Activated CD4-positive, alpha-beta T cell treated with anti-CD3 and anti-CD28 coated beads, Interleukin-2, amount 50 U/mL, for 4 hours (primary cell): ENCODE data around the gene PLEKHN1.
A peak's percentile ranks its signal among the peaks of the same experiment; 100 is the strongest.
"Not testable (repeated sequence)": the region's sequence is repeated elsewhere in the genome, so short reads cannot be mapped to it uniquely, and the experiment has no call there.

Experiments used
- DNase-seq, 2 experiments: peaks; one replicate each; pipeline ENCODE4 v3.0.0-alpha.2; 2020

Gene PLEKHN1

DNA sequence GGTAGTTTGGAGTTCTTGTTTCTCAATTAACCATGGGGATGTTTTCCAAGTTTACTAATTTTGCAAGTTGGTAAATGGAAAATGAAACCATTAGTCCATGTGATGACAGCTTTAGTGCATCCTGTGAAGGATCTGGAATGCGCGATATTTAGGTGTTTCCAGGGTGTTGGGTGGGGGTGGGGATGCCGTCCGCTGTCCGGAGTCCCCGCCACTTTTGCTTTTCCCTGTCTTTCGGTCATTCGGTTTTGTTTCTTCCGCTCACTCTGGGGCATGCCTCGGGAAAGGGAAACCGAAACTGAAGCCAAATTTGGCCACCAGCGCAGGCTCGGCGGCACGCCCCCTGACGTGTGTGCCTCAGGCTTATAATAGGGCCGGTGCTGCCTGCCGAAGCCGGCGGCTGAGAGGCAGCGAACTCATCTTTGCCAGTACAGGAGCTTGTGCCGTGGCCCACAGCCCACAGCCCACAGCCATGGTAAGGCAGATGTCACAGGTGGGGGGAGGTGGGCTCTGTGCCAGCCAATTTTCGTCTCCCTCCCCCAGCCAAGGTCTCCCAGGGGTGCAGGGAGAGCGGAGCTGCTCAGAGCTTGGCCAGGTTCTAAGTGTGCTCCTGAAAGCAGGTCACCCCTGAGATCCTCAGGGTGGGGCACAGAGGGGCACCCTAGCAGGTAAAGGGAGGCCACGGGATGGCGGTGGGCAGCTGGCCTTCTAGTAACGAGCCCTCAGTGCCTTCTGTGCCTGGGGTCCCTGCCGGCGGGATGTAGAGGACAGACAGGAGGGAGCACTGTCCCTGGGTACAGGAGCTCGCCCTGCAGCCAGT, 47.0 kb downstream of the PLEKHN1 start, which contains the start of gene ISG15:
Gene ISG15 (plus strand): TSS at position 393 of the 817 bp plus-strand sequence. CDS start 77 bp downstream, at position 470.
- peak; percentile 85 to 87 for DNase-seq

DNA sequence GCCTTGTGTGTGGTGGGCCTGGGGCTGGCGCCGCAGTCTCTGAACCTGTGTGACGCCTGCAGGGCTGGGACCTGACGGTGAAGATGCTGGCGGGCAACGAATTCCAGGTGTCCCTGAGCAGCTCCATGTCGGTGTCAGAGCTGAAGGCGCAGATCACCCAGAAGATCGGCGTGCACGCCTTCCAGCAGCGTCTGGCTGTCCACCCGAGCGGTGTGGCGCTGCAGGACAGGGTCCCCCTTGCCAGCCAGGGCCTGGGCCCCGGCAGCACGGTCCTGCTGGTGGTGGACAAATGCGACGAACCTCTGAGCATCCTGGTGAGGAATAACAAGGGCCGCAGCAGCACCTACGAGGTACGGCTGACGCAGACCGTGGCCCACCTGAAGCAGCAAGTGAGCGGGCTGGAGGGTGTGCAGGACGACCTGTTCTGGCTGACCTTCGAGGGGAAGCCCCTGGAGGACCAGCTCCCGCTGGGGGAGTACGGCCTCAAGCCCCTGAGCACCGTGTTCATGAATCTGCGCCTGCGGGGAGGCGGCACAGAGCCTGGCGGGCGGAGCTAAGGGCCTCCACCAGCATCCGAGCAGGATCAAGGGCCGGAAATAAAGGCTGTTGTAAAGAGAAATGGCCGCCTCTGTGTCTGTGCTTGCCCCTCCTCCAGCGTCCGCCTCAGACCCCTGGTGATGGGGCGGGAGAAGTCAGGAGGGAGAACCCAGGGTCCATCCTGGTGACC, 47.8 kb downstream of the PLEKHN1 start:
- no peak for DNase-seq

DNA sequence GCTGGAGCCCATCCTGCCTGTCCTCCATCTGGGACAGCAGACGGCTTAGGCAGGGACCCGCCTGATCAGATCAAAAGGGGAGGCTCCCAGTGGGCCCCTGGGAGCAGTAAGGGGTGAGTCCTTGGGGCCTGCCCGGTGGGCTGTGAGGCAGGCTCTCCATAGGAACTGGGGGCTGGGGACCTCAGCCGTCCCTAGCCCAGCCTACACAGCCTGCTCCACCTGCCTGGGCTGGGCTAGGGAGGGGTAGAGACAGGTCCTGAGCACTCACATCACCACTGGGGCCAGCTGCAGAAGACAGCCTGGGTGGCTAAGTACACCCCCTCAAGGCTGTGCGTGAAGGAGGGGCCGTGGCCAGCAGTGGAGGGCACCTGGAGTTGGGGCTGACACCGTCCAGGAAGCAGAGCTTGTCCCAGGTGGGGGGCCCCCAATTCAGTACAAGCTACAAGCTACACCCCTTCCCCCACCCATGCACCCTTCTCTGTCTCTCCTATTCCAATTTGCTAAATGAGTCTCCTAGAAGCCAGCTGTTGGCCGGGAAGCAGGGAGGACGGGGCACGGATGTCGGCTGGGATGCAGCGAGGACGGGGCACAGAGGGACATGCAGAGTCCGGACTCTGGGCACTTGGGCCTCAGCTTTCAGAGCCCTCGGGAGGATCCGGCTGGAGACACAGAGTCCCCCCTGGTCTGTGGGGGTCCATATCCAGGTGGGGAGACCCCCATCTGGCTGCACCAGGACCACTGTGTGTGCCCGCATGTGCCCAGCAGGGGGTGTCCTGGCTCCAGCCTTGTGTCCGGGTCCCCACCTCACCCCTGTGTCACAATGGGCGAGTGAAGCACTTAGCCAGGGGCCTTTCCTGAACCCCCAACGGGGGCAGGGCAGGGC, 48.8 kb downstream of the PLEKHN1 start:
- no peak for DNase-seq

DNA sequence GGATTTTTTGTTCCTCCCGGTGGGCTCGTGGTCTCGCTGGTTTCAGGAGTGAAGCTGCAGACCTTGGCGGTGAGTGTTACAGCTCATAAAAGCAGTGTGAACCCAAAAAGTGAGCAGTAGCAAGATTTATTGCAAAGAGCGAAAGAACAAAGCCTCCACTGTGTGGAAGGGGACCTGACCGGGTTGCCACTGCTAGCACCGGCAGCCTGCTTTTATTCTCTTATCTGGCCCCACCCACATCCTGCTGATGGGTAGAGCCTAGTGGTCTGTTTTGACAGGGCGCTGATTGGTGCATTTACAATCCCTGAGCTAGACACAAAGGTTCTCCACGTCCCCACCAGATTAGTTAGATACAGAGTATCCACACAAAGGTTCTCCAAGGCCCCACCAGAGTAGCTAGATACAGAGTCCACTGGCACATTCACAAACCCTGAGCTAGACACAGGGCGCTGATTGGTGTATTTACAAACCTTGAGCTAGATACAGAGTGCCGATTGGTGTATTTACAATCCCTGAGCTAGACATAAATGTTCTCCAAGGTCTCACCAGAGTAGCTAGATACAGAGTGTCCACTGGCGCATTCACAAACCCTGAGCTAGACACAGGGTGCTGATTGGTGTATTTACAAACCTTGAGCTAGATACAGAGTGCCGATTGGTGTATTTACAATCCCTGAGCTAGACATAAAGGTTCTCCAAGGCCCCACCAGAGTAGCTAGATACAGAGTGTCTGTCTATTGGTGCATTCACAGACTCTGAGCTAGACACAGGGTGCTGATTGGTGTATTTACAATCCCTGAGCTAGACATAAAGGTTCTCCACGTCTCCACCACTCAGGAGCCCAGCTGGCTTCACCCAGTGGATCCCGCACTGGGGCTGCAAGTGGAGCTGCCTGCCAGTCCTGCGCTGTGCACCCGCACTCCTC, 51.4 kb downstream of the PLEKHN1 start:
- not testable (repeated sequence) for DNase-seq

DNA sequence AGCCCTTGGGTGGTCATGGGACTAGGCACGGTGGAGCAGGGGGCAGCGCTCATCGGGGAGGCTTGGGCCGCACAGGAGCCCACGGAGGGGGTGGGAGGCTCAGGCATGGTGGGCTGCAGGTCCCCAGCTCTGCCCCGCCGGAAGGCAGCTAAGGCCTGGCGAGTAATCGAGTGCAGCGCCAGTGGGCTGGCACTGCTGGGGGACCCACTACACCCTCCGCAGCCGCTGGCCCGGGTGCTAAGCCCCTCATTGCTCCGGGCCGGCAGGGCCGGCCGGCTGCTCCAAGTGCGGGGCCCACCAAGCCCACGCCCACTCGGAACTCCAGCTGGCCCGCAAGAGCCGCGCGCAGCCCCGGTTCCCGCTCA, 52.0 kb downstream of the PLEKHN1 start:
- not testable (repeated sequence) for DNase-seq

DNA sequence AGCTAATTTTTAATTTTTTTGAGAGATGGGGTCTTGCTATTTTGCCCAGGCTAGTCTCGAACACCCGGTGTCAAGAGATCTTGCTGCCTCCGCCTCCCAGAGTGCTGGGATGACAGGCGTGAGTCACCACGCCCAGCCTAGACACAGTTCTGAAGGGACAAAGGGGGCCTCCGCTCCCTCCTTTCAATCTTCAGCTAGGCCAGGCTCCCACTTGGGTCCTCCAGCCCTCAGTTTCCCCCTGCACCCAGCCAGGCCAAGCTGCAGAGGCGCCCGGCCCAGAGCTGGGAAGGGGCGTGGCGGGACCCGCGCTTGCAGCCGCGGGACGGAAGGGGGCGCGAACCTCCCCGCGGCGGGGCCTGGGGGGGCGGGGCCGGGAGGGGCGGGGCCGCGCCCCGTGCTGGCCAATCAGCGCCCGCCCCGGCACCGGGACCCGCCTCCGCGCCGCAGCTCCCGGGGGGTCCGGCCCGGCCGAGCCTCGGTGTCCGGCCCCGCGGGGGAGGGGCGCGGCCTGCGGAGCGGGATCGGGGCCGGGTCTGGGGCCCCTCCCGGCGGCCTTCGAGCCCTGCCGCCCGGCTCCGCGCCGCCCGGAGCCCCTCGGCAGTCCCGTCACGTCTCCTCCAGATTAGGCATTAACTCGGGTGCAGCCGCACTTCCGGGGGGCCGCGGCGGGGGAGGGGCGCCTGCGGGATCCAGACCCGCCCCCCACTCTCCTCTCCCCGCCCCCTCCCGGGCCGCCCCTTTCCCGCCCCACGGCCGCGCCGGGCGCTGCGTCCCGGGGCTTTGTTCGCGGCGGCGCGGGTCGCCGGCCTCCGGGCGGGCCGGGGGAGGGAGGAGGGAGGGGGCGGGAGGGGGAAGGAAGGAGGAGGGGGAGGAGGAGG, 53.1 kb downstream of the PLEKHN1 start:
- peak; percentile 67 to 71 for DNase-seq

DNA sequence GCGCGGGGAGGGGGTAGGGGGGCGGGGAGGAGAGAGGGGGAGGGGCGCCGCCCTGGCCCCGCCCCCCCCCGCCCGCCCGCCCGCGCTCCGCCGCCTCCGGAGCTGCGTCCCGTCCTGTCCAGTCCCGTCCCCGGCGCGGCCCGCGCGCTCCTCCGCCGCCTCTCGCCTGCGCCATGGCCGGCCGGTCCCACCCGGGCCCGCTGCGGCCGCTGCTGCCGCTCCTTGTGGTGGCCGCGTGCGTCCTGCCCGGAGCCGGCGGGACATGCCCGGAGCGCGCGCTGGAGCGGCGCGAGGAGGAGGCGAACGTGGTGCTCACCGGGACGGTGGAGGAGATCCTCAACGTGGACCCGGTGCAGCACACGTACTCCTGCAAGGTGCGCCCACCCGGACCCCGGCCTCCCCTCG, 53.7 kb downstream of the PLEKHN1 start, which contains the start of gene AGRN:
Gene AGRN (plus strand): TSS at position 121 of the 405 bp plus-strand sequence. CDS start 53 bp downstream, at position 174.
- DNase-seq = no peak

DNA sequence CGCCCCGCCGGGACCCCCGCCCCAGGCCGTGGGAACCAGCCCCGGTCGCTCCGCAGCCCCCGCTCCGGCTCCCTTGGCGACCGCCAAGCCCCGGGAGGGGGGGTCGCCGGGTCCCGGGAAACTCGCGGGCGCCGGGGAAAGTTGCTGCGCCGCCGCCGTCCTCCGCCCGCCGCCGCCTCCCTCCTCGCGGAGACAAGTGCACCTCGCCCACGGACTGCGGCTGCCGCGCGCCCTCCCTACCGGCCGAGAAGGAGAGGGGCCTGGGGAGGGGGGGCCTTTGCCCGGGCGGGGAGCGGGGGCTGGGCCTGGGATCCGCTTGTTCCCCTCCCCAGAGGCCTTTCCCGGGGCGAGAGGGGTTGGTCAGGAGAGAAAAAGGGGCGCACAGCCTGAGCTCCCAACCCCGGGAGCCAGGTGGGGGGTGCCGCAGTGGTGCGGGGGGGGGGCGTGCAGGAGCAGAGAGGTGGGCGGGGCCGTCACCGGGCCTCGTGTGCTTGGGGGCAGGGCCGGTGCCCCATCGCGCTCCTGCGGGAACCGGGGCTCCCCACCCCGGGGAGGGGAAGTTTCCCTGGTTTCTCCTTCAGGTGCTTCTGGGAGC, 54.2 kb downstream of the PLEKHN1 start:
- DNase-seq = peak in 1 of 2 experiments; percentile 43

DNA sequence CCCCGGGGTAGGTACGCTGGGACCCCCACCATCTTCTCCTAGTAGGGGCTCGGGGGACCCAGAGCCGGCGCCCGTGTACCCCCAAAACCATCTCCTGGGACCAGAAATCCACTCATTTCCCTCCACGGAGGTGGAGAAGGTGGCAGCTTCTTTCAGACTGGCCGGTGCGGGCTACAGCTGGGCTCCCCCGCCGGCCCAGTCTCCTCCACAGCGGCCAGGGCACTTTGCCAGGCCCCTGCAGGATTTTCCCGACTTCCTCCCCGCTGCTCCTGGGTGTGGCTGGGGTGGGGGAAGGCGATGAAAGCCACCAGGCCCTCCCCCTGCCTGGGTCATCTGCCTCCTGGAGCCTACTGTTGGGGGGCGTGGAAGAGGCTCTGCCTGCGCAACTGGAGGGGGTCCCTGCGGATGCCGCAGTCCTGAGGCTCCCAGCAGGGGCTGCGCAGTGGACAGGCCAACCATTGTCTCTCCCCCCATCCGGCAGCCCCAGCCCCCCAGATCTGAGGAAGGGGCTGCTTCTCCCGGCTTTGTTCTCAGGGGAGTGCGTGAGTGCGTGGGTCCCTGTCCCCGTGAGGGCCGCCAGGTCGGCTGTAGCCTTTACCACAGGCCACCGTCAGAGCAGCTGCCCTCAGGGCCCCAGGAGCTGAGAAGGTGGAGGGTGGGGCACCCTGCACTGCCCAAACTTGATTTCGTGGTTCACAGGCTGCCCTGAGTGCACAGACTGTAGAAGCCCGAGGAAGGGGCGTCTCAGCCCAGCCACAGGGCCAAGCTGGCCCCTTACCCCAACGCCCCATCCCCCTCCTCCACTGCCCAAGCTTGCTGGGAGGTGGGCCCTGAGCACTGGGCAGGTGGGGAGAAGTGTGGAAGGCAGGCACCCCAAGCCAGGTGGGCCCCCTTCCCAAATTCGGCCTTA, 55.0 kb downstream of the PLEKHN1 start:
- DNase-seq = no peak

DNA sequence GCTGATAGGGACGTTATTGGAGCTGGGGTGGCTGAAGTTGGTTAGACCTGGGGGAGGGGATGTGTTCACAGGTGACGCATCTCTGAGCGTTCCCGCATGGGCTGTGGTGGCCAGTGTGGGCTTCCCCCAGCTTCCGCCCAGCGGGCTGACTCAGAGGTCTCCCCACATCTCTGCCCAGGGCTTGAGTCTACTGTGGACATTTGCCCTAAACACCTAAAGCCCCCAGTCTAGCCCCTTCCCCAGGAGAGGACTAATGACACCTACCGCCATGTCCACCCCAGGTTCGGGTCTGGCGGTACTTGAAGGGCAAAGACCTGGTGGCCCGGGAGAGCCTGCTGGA, 55.6 kb downstream of the PLEKHN1 start:
- no peak for DNase-seq

DNA sequence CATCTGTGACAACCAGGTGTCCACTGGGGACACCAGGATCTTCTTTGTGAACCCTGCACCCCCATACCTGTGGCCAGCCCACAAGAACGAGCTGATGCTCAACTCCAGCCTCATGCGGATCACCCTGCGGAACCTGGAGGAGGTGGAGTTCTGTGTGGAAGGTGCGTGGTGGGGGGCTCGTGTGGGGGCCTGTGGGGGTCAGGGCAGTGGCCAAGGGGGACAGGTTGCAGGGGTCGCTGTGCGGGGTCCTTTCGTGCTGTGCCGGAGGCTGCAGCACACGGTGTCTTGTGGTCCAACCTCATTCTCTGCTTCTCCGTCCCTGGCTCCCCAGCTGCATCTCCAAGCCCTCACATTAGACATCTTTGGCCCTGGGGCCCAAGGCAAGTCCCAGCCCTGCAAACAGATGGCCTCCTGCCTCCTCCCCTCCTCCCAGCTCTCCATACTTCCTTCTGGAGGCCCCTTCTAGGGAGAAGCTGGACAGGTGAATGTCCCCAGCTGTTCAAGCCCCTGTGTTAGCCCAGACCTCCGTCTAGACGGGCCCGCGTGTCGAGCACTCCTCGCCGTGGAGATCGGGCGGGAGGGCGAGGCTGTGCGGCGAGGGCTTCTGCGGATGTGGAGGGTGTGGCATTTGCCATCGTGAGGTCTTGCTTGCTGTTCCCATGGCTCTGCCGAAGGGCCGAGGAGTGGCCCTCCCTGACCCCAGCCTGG, 56.2 kb downstream of the PLEKHN1 start:
- no peak for DNase-seq

DNA sequence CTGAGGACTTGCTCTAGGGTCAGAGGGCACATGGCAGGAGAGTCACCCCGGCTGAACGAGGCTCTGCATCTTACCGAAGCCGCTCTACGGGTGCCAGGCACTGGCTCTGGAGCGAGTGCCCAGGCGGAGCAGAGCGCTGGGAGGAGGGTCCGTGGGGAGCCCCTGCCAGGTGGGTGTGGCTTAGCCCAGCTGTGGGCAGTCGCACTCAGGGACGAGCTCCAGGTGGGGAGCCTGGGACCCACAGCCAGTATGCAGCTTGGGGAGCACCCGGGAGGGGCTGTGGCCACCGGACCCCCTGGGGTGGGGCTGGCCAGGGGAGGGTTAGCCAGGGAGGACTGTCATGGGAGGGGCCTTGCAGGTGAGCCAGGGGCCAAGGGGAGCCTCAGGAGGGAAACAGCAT, 57.4 kb downstream of the PLEKHN1 start:
- DNase-seq = no peak

DNA sequence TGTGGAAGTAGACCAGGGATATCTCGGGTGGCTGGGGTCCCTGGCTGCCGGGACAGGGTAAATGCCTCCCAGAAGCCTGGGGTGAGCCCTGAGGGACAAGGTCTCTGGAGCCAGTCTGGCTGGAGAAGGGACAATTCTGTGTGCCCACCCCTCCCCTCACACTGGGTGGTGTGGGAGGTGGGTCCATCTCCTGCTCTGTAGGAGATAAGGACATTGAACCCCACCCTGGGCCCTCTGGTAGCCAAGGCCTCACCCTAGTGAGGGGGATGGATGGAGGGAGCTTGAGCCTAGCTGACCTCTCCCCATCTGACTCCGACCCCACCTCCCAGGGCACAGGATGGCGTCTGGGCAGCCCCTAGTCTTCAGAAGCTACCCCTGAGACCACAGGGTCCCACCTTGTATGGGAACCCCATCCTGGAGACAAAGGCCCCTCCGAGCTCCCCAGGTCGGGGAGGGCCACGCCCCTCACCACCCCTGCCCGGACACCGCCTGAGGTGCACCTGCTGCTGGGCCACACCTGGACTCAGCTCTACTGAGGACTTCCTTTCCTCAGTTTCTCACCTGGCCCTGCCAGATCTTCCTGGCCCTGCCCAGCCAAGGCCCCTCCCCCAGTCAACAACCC, 58.0 kb downstream of the PLEKHN1 start:
- DNase-seq = no peak

DNA sequence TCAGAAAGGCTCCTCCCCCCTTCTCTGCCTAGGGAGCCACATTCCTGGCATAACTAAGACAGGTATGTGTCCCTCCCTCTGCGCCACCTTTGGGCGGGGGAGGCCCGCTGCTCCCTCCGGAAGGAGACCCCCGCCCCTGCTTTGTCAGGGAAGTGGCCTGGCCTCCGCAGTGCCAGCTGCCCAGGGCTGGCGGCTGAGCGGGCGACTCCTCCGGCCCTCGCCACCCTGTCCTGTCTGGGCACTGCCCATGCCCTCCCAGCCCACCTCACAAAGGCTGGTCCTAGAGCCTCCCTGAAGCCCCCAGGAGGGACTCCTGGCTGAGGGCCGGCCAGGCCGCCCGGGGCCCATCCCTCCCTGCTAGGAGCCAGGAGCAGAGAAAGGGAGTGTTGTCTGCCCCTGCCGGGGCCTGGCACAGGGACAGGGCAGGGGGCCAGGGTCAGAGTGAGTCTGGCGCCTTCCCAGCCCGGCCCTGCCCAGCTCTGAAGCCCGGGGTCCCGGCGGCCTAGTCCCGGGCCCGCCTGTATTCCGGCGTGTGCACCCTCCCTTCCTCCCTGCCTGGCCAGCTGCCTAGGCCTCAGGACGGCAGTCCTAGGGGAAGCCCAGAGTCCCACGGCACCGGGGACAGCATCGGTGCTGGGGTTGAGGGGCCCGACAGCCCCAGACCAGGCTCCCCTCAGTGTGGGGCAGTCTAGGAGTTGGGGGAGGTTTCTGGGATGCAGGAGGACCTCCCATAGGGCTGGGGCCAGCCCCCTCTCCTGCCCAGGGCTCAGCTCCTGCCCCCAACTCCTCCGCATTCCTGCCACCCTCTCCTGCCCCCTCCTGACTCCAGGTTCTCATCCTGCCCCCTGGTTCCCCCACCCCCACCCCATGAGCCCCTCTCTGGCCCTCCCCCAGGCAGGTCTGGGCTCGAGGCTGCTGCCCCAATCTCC, 58.8 kb downstream of the PLEKHN1 start:
- no peak for DNase-seq
